CD14-positive monocyte (primary cell): ENCODE results near the gene STON1. TPM values are rescaled to one million over a fixed set of nuclear protein-coding genes. Genes with fewer than 3 reads are reported as not detected.
A peak's percentile ranks its signal among the peaks of the same experiment; 100 is the strongest.

Source experiments
- DNase-seq, 3 donors: peaks; one replicate each; pipeline ENCODE4 v3.0.0-alpha.2; 2011 to 2022
- H2AFZ ChIP-seq: 2 replicates; pipeline ENCODE4 v1.6.0; 2012; ENCODE audit warnings: mild to moderate bottlenecking, low read depth, low read length, inconsistent platforms; ENCODE audit not compliant: insufficient read depth, poor library complexity, severe bottlenecking
- H3K27ac ChIP-seq, 2 donors: 1 replicate in 1 of 2; 2 replicates in 1 of 2; pipeline ENCODE4 v1.5.1; 2012 to 2013; ENCODE audit warnings: low read length in 2 of 2, control low read depth in 1 of 2, inconsistent platforms in 1 of 2, low read depth in 1 of 2, mild to moderate bottlenecking in 1 of 2
- H3K27me3 ChIP-seq, 2 donors: one replicate each; pipeline versions ENCODE4 v1.6.0 to v1.6.1; 2011 to 2013; ENCODE audit warnings: low read length in 2 of 2; ENCODE audit not compliant: control insufficient read depth in 2 of 2, insufficient read depth in 2 of 2
- H3K36me3 ChIP-seq, 2 donors: replicated peaks in 1 of 2; 1 replicate in 1 of 2; 2 replicates in 1 of 2; pipeline versions ENCODE4 v1.5.1 to v1.6.1; 2012 to 2013; ENCODE audit warnings: low read length in 2 of 2, control low read depth in 1 of 2, inconsistent platforms in 1 of 2, mild to moderate bottlenecking in 1 of 2; ENCODE audit not compliant: insufficient read depth in 2 of 2, control insufficient read depth in 1 of 2
- H3K4me1 ChIP-seq, 2 donors: 1 replicate in 1 of 2; 2 replicates in 1 of 2; pipeline versions ENCODE4 v1.5.1 to v1.6.1; 2012 to 2013; ENCODE audit warnings: low read length in 2 of 2, control low read depth in 1 of 2, inconsistent platforms in 1 of 2, mild to moderate bottlenecking in 1 of 2, moderate library complexity in 1 of 2; ENCODE audit not compliant: insufficient read depth in 2 of 2, control insufficient read depth in 1 of 2
- H3K4me2 ChIP-seq: replicated peaks from 2 replicates; pipeline ENCODE3; 2012; ENCODE audit warnings: low read length, moderate library complexity, mild to moderate bottlenecking; ENCODE audit not compliant: poor library complexity, severe bottlenecking; ENCODE audit errors: extremely low read depth
- H3K4me3 ChIP-seq, 3 experiments: fragments of 200-600 bp in 1 of 3; sonication (generic) in 1 of 3; replicated peaks in 1 of 3; 1 replicate in 2 of 3; 2 replicates in 1 of 3; pipeline ENCODE4 v1.5.1; 2011 to 2013; ENCODE audit warnings: low read length in 3 of 3, mild to moderate bottlenecking in 3 of 3, control low read depth in 2 of 3, low read depth in 2 of 3, inconsistent platforms in 1 of 3, moderate library complexity in 1 of 3
- H3K79me2 ChIP-seq: 2 replicates; pipeline ENCODE4 v1.6.0; 2012; ENCODE audit warnings: mild to moderate bottlenecking, control low read depth, inconsistent platforms, low read length, moderate library complexity; ENCODE audit not compliant: insufficient read depth
- H3K9ac ChIP-seq: 2 replicates; pipeline ENCODE4 v1.6.0; 2017; ENCODE audit warnings: low read length, mild to moderate bottlenecking; ENCODE audit not compliant: insufficient read depth, poor library complexity, severe bottlenecking
- H3K9me3 ChIP-seq, 2 donors: replicated peaks in 1 of 2; 1 replicate in 1 of 2; 2 replicates in 1 of 2; pipeline versions ENCODE4 v1.5.1 to v1.6.1; 2012 to 2013; ENCODE audit warnings: low read length in 2 of 2, control low read depth in 1 of 2; ENCODE audit not compliant: control insufficient read depth in 1 of 2, insufficient read depth in 1 of 2
- H4K20me1 ChIP-seq: 2 replicates; pipeline ENCODE4 v1.6.0; 2012; ENCODE audit warnings: mild to moderate bottlenecking, low read length, control low read depth, moderate library complexity; ENCODE audit not compliant: insufficient read depth
- H3K27ac Mint-ChIP-seq, 7 donors: one replicate each; pipeline ENCODE4 v1.8.0; 2020; ENCODE audit warnings: mild to moderate bottlenecking in 7 of 7, mixed read lengths in 7 of 7, moderate library complexity in 6 of 7, inconsistent platforms in 2 of 7
- H3K27me3 Mint-ChIP-seq, 3 donors: one replicate each; pipeline ENCODE4 v1.8.0; 2021 to 2022; ENCODE audit warnings: low read depth in 3 of 3, mild to moderate bottlenecking in 3 of 3, mixed read lengths in 3 of 3, moderate library complexity in 3 of 3, inconsistent platforms in 1 of 3
- H3K36me3 Mint-ChIP-seq, 2 donors: one replicate each; pipeline ENCODE4 v1.8.0; 2020; ENCODE audit warnings: mixed read lengths in 2 of 2, inconsistent platforms in 1 of 2, mild to moderate bottlenecking in 1 of 2
- H3K4me1 Mint-ChIP-seq: one replicate; pipeline ENCODE4 v1.8.0; 2020; ENCODE audit warnings: mild to moderate bottlenecking, mixed read lengths
- H3K4me3 Mint-ChIP-seq, 2 donors: one replicate each; pipeline ENCODE4 v1.8.0; 2020; ENCODE audit warnings: mild to moderate bottlenecking in 2 of 2, mixed read lengths in 2 of 2, moderate library complexity in 1 of 2
- H3K9me3 Mint-ChIP-seq, 7 donors: one replicate each; pipeline ENCODE4 v1.8.0; 2020 to 2022; ENCODE audit warnings: mixed read lengths in 7 of 7, mild to moderate bottlenecking in 6 of 7, moderate library complexity in 6 of 7, inconsistent platforms in 2 of 7
- CTCF ChIP-seq: fragments of 200-600 bp; IDR thresholded peaks from one replicate; pipeline ENCODE4 v1.8.0; 2022; ENCODE audit warnings: antibody characterized with exemption, mild to moderate bottlenecking
- WGBS: methylation state at CpG from one replicate; pipeline ENCODE4 v1.1.5; 2013; ENCODE audit warnings: missing lambda C conversion rate; ENCODE audit not compliant: insufficient coverage; 5-methylcytosine and 5-hydroxymethylcytosine counted together
- intact Hi-C, 2 donors: fragments of 100-400 bp; cut with micrococcal nuclease; formaldehyde crosslinking; loops; one replicate each; pipeline versions ENCODE4 v1.15.0 to v1.15.1; 2023
- polyA plus RNA-seq, 3 donors: library from polyadenylated mRNA; depleted of rRNA in 1 of 3; unstranded in 2 of 3; stranded (reverse) in 1 of 3; fragments of 300-500 nt in 2 of 3; fragments of >200 nt in 1 of 3; fragmentation: Illumina TruSeq in 2 of 3; gene quantifications; 1 replicate in 2 of 3; 2 replicates in 1 of 3; pipeline ENCODE4 v1.2.3, GENCODE V29; 2012 to 2021

The STON1 gene
- polyA plus RNA-seq, 3 donors = 0.12 to 0.33 TPM; not detected in 1

- H4K20me1 ChIP-seq = no peaks in the 10 kb centered on the region
- intact Hi-C loops = no loop called here
- H3K4me2 ChIP-seq = no peak overlapping the region
- H3K36me3 ChIP-seq = no peaks in the 10 kb centered on the region
- no peaks in the 10 kb centered on the region for H3K27me3 ChIP-seq
- no peaks in the 10 kb centered on the region for H3K4me1 ChIP-seq
- no peaks in the 10 kb centered on the region for H3K79me2 ChIP-seq
- Mint-ChIP-seq H3K9me3 (peaks cover 0 to 3% (median 0%) of the 10 kb centered on the region in 7 donors), H3K4me1 (no peaks in the 10 kb centered on the region), H3K27me3 (peaks cover 0 to 2% (median 0%) of the 10 kb centered on the region in 3 donors), H3K4me3 (no peak overlapping the region), H3K27ac (no peak overlapping the region), H3K36me3 (no peaks in the 10 kb centered on the region)
- H3K27ac ChIP-seq = no peak overlapping the region
- H3K9me3 ChIP-seq = no peaks in the 10 kb centered on the region
- no peak overlapping the region for H3K4me3 ChIP-seq
- H3K9ac ChIP-seq = no peak overlapping the region
- DNase-seq = no peak
- TF ChIP-seq CTCF = no peak
- WGBS = no CpG with 5 or more reads among the region's 2 CpGs
- no peak overlapping the region for H2AFZ ChIP-seq
Measured at GRCh38 chr2:48597492-48597891, 67.5 kb downstream of the STON1 start.

GRCh38 chr2:48600204-48600813 is 70.4 kb downstream of the STON1 start:
- Mint-ChIP-seq H3K27me3 (peaks cover 0 to 2% (median 1%) of the 10 kb centered on the region in 3 donors), H3K36me3 (no peaks in the 10 kb centered on the region), H3K27ac (no peak overlapping the region), H3K4me1 (no peaks in the 10 kb centered on the region), H3K4me3 (no peak overlapping the region), H3K9me3 (peaks cover 0 to 3% (median 0%) of the 10 kb centered on the region in 7 donors)
- no peak overlapping the region for H2AFZ ChIP-seq
- H3K27me3 ChIP-seq = no peaks in the 10 kb centered on the region
- H3K4me2 ChIP-seq = no peak overlapping the region
- no peaks in the 10 kb centered on the region for H3K9me3 ChIP-seq
- TF ChIP-seq CTCF = peak; percentile 72
- no peaks in the 10 kb centered on the region for H3K36me3 ChIP-seq
- H3K79me2 ChIP-seq = no peaks in the 10 kb centered on the region
- intact Hi-C loops = no loop called here
- peak in 1 of 3 donors; percentile 11 for DNase-seq
- H3K27ac ChIP-seq = no peak overlapping the region
- H4K20me1 ChIP-seq = no peaks in the 10 kb centered on the region
- H3K4me3 ChIP-seq = no peak overlapping the region
- H3K4me1 ChIP-seq = no peaks in the 10 kb centered on the region
- H3K9ac ChIP-seq = no peak overlapping the region
- WGBS = 0% methylated on average over 1 of the region's 4 CpGs
